Neural cell (in vitro differentiated cells): ENCODE results near the gene CAPN2.

Experiments used
- CTCF ChIP-seq: fragments of 450-650 bp; IDR thresholded peaks from 2 replicates; pipeline ENCODE4 v1.5.1; 2014; ENCODE audit warnings: antibody characterized with exemption, mild to moderate bottlenecking, moderate library complexity; ENCODE audit not compliant: poor library complexity, severe bottlenecking
- EP300 ChIP-seq: fragments of 450-650 bp; conservative IDR thresholded peaks from 2 replicates; pipeline ENCODE4 v1.6.1; 2014; ENCODE audit warnings: antibody characterized with exemption, mild to moderate bottlenecking, moderate library complexity; ENCODE audit not compliant: poor library complexity, severe bottlenecking
- EZH2 ChIP-seq: fragments of 200-600, 300-800 bp; shearing (Covaris generic), sonication (generic); IDR thresholded peaks from 2 replicates; pipeline ENCODE4 v1.6.1; 2014; ENCODE audit warnings: antibody characterized with exemption, low read length, borderline replicate concordance, mild to moderate bottlenecking; ENCODE audit not compliant: insufficient read depth, poor library complexity, severe bottlenecking
- MXI1 ChIP-seq: fragments of 450-650 bp; conservative IDR thresholded peaks from 2 replicates; pipeline ENCODE4 v1.6.1; 2014; ENCODE audit warnings: antibody characterized with exemption, mild to moderate bottlenecking; ENCODE audit not compliant: poor library complexity, severe bottlenecking
- POLR2AphosphoS5 ChIP-seq: IDR thresholded peaks from 2 replicates; pipeline ENCODE4 v1.6.1; 2012
- RAD21 ChIP-seq: fragments of 450-650 bp; conservative IDR thresholded peaks from 2 replicates; pipeline ENCODE4 v1.6.1; 2014; ENCODE audit warnings: antibody characterized with exemption, mild to moderate bottlenecking, moderate library complexity
- REST ChIP-seq: IDR thresholded peaks from 2 replicates; pipeline ENCODE4 v1.6.1; 2012; ENCODE audit warnings: borderline replicate concordance
- TAF1 ChIP-seq: IDR thresholded peaks from 2 replicates; pipeline ENCODE4 v1.6.1; 2012; ENCODE audit warnings: low read depth

GRCh38 chr1:223775711-223776074, 63.4 kb downstream of the CAPN2 start:
- TF ChIP-seq REST: no peak
- no peak for TF ChIP-seq EP300
- TF ChIP-seq CTCF: no peak
- no peak for TF ChIP-seq POLR2AphosphoS5
- TF ChIP-seq EZH2: no peak
- no peak for TF ChIP-seq TAF1
- no peak for TF ChIP-seq MXI1
- TF ChIP-seq RAD21: no peak
